H1 (cell line): ENCODE results near the gene PVR. TPM values are rescaled to one million over a fixed set of nuclear protein-coding genes. Genes with fewer than 3 reads are reported as not detected.

Source experiments
- CTCF ChIA-PET: fragments of 300-600 bp; sonication (Branson Sonifier 250); formaldehyde crosslinking; loops from one replicate; lab custom pipeline; 2021; ENCODE audit not compliant: partially characterized antibody; lab: Charles Lee
- POLR2A ChIA-PET: fragments of 300-600 bp; sonication (Branson Sonifier 250); formaldehyde crosslinking; loops from one replicate; lab custom pipeline; 2021; ENCODE audit warnings: inconsistent platforms; ENCODE audit not compliant: partially characterized antibody; lab: Charles Lee
- DNase-seq, 2 experiments: peaks; one replicate each; pipeline versions ENCODE4 v3.0.0 to v3.0.0-alpha.2; 2010 to 2022; ENCODE audit warnings: low spot score in 2 of 2, low read depth in 1 of 2, mixed read lengths in 1 of 2
- FAIRE-seq: peaks from 2 replicates; lab custom pipeline; 2011; peaks lifted over from hg19 to GRCh38; lab: Jason Lieb, UNC
- H2AFZ ChIP-seq: 2 replicates; pipeline ENCODE4 v1.8.1; 2012; ENCODE audit warnings: low read length, inconsistent platforms
- H2AK5ac ChIP-seq: 2 replicates; pipeline ENCODE4 v1.6.1; 2013; ENCODE audit warnings: low read depth, low read length
- H2BK120ac ChIP-seq: replicated peaks from 2 replicates; pipeline ENCODE3; 2013; ENCODE audit warnings: low read depth, low read length, inconsistent platforms
- H2BK12ac ChIP-seq: 2 replicates; pipeline ENCODE4 v1.6.1; 2013; ENCODE audit warnings: low read depth, low read length
- H2BK15ac ChIP-seq: 2 replicates; pipeline ENCODE4 v1.6.1; 2013; ENCODE audit warnings: low read length
- H2BK20ac ChIP-seq: 2 replicates; pipeline ENCODE4 v1.6.1; 2013; ENCODE audit warnings: low read length
- H2BK5ac ChIP-seq: 2 replicates; pipeline ENCODE4 v1.6.1; 2013; ENCODE audit warnings: low read depth, low read length
- H3K14ac ChIP-seq: 2 replicates; pipeline ENCODE4 v1.6.1; 2013; ENCODE audit warnings: inconsistent platforms; ENCODE audit not compliant: insufficient read length
- H3K18ac ChIP-seq: 2 replicates; pipeline ENCODE4 v1.6.1; 2013; ENCODE audit warnings: low read length; ENCODE audit errors: extremely low read depth
- H3K23ac ChIP-seq: 2 replicates; pipeline ENCODE4 v1.6.1; 2013; ENCODE audit warnings: inconsistent platforms; ENCODE audit not compliant: insufficient read length
- H3K23me2 ChIP-seq: 2 replicates; pipeline ENCODE4 v1.6.1; 2013; ENCODE audit warnings: low read depth, low read length
- H3K27ac ChIP-seq: 2 replicates; pipeline ENCODE4 v1.6.1; 2011; ENCODE audit warnings: low read depth, low read length, inconsistent platforms
- H3K27me3 ChIP-seq, 4 experiments: replicated peaks in 1 of 4; 1 replicate in 1 of 4; 2 replicates in 3 of 4; pipeline versions ENCODE4 v1.6.1 to v1.8.1; 2011 to 2013; ENCODE audit warnings: low read length in 3 of 4, mild to moderate bottlenecking in 3 of 4, inconsistent platforms in 2 of 4, mixed read lengths in 2 of 4, moderate library complexity in 1 of 4; ENCODE audit not compliant: control insufficient read depth in 3 of 4, insufficient read depth in 3 of 4; ENCODE audit errors: extremely low read depth in 1 of 4
- H3K36me3 ChIP-seq, 4 experiments: 2 replicates each; pipeline versions ENCODE4 v1.6.1 to v1.8.1; 2011 to 2013; ENCODE audit warnings: mild to moderate bottlenecking in 4 of 4, low read length in 3 of 4, moderate library complexity in 2 of 4, control low read depth in 1 of 4, inconsistent platforms in 1 of 4; ENCODE audit not compliant: insufficient read depth in 4 of 4, control insufficient read depth in 2 of 4
- H3K4ac ChIP-seq: replicated peaks from 2 replicates; pipeline ENCODE3; 2013; ENCODE audit warnings: low read length, low read depth, mixed read lengths, inconsistent platforms; ENCODE audit not compliant: insufficient read length
- H3K4me1 ChIP-seq, 4 experiments: replicated peaks in 1 of 4; 1 replicate in 1 of 4; 2 replicates in 3 of 4; pipeline versions ENCODE4 v1.6.1 to v1.8.1; 2011 to 2013; ENCODE audit warnings: low read length in 3 of 4, inconsistent platforms in 2 of 4, mixed read lengths in 1 of 4; ENCODE audit not compliant: insufficient read depth in 4 of 4, control insufficient read depth in 3 of 4
- H3K4me2 ChIP-seq, 2 experiments: 2 replicates each; pipeline versions ENCODE4 v1.6.1 to v1.8.1; 2011 to 2013; ENCODE audit warnings: low read depth in 2 of 2, low read length in 2 of 2, control low read depth in 1 of 2, inconsistent platforms in 1 of 2, mild to moderate bottlenecking in 1 of 2; ENCODE audit not compliant: insufficient read depth in 1 of 2
- H3K4me3 ChIP-seq, 4 experiments: fragments of 200-600, 300-600 bp in 1 of 4; sonication (generic), shearing (Covaris generic), sonication (Bioruptor Twin) in 1 of 4; 2 replicates each; pipeline versions ENCODE4 v1.5.1 to v1.8.1; 2011 to 2016; ENCODE audit warnings: low read length in 4 of 4, low read depth in 3 of 4, control low read depth in 2 of 4, inconsistent platforms in 2 of 4, mild to moderate bottlenecking in 2 of 4, mixed read lengths in 1 of 4, moderate library complexity in 1 of 4; ENCODE audit not compliant: insufficient read depth in 2 of 4; ENCODE audit errors: extremely low read depth in 1 of 4
- H3K56ac ChIP-seq: replicated peaks from 2 replicates; pipeline ENCODE3; 2013; ENCODE audit warnings: low read depth, mild to moderate bottlenecking, mixed read lengths, low read length, inconsistent platforms; ENCODE audit not compliant: insufficient read length
- H3K79me1 ChIP-seq: 2 replicates; pipeline ENCODE4 v1.6.1; 2013; ENCODE audit warnings: low read depth, low read length, control low read depth
- H3K79me2 ChIP-seq, 2 experiments: 2 replicates each; pipeline versions ENCODE4 v1.6.1 to v1.8.1; 2012 to 2013; ENCODE audit warnings: low read length in 2 of 2, mild to moderate bottlenecking in 2 of 2, inconsistent platforms in 1 of 2; ENCODE audit not compliant: insufficient read depth in 2 of 2, control insufficient read depth in 1 of 2
- H3K9ac ChIP-seq, 4 experiments: replicated peaks in 1 of 4; 1 replicate in 1 of 4; 2 replicates in 3 of 4; pipeline versions ENCODE4 v1.6.1 to v1.8.1; 2011 to 2013; ENCODE audit warnings: low read depth in 3 of 4, low read length in 3 of 4, control low read depth in 2 of 4, mild to moderate bottlenecking in 2 of 4, moderate library complexity in 2 of 4, inconsistent platforms in 1 of 4; ENCODE audit errors: extremely low read depth in 1 of 4
- H3K9me3 ChIP-seq, 2 experiments: 2 replicates each; pipeline versions ENCODE4 v1.6.1 to v1.8.1; 2012 to 2013; ENCODE audit warnings: mild to moderate bottlenecking in 2 of 2, moderate library complexity in 2 of 2, control low read depth in 1 of 2, inconsistent platforms in 1 of 2, low read depth in 1 of 2, low read length in 1 of 2, mixed read lengths in 1 of 2; ENCODE audit not compliant: insufficient read depth in 2 of 2
- H4K20me1 ChIP-seq, 2 experiments: replicated peaks in 1 of 2; 2 replicates each; pipeline versions ENCODE3 to v1.8.1; 2011 to 2013; ENCODE audit warnings: inconsistent platforms in 2 of 2, low read length in 2 of 2, mild to moderate bottlenecking in 1 of 2; ENCODE audit not compliant: insufficient read depth in 2 of 2, control insufficient read depth in 1 of 2
- H4K5ac ChIP-seq: 2 replicates; pipeline ENCODE4 v1.6.1; 2013; ENCODE audit warnings: low read length, low read depth, mixed read lengths, inconsistent platforms; ENCODE audit not compliant: insufficient read length
- H4K8ac ChIP-seq: 2 replicates; pipeline ENCODE4 v1.8.0; 2013; ENCODE audit warnings: mild to moderate bottlenecking, moderate library complexity, low read length, inconsistent platforms; ENCODE audit not compliant: insufficient read depth; ENCODE audit errors: extremely low read depth
- H4K91ac ChIP-seq: replicated peaks from 2 replicates; pipeline ENCODE3; 2013; ENCODE audit warnings: low read length, mixed read lengths, inconsistent platforms; ENCODE audit not compliant: insufficient read length
- TEAD4 ChIP-seq: IDR thresholded peaks from 2 replicates; pipeline ENCODE4 v1.6.1; 2012; ENCODE audit warnings: low read depth, low read length, inconsistent platforms, mixed read lengths
- polyA plus RNA-seq, 7 experiments: library from polyadenylated mRNA; depleted of rRNA in 3 of 7; stranded (reverse) in 5 of 7; unstranded in 2 of 7; fragments of >200 nt in 5 of 7; fragments of 200-250 nt in 2 of 7; gene quantifications; 1 replicate in 5 of 7; 2 replicates in 1 of 7; 4 replicates in 1 of 7; pipeline versions ENCODE4 v1.2.1 to v1.2.3, GENCODE V29; 2011 to 2013; ENCODE audit warnings: missing spikeins in 2 of 7, mixed read lengths in 2 of 7
- total RNA-seq: library from RNA; stranded (reverse); fragmentation: NEBNext Ultra II Directional; extraction: Animal tissue kit (Norgen Biotek cat#: 25700); gene quantifications from 2 replicates; pipeline ENCODE4 v1.2.1, GENCODE V29; 2021

Gene PVR
- total and polyA plus RNA-seq, 2 of the 8 experiments (the other 6 are each of a cell fraction or from before 2014, with no cell fraction given), result 13.3 to 14.8 TPM

DNA sequence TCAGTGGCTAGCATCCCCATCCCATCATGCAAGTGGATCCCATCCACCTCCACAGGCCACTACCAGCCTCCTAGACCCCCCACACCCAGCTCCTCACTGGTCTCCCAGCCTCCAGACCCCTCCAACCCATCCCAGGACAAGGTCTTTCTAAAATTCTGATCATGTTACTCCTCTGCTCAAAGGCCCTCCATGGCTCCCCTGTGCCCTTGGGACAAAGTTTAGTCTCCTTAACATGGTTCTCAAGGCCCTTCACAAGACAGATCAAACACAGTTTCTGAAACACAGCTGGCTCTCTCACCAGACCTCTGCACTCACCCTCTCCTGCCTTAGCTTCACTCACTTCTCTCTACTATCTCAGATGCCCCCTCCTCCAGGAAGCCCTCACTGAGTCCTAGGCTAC, 36.8 kb downstream of the PVR start:
- H2BK15ac ChIP-seq, result no peak overlapping the region
- no peak overlapping the region for H2BK120ac ChIP-seq
- H4K91ac ChIP-seq, result no peak overlapping the region
- no peaks in the 10 kb centered on the region for H3K36me3 ChIP-seq
- H3K27me3 ChIP-seq, result no peaks in the 10 kb centered on the region
- DNase-seq (no peak), FAIRE-seq (no peak)
- H2AK5ac ChIP-seq, result no peak overlapping the region
- H4K5ac ChIP-seq, result no peak overlapping the region
- no peaks in the 10 kb centered on the region; a peak in 1 of 7 replicates for H3K4me1 ChIP-seq
- H3K79me2 ChIP-seq, result no peaks in the 10 kb centered on the region
- no peak overlapping the region for H3K4ac ChIP-seq
- no peak overlapping the region for H4K8ac ChIP-seq
- no peak overlapping the region for H3K23ac ChIP-seq
- CTCF ChIA-PET, result interaction anchor here (0.7 to 2.0 kb wide), 3 partner anchors 9 to 94 kb away, joined by 3 to 6 read pairs (median 3); no protein-coding TSS in a partner anchor
- no peak overlapping the region for H3K27ac ChIP-seq
- H2AFZ ChIP-seq, result no peak overlapping the region
- H2BK12ac ChIP-seq, result no peak overlapping the region
- H3K79me1 ChIP-seq, result no peaks in the 10 kb centered on the region; the same call in 1 of the 2 replicates
- no peak overlapping the region for H3K56ac ChIP-seq
- no peaks in the 10 kb centered on the region for H4K20me1 ChIP-seq
- no peak overlapping the region for H3K4me3 ChIP-seq
- H3K18ac ChIP-seq, result no peak overlapping the region
- no peak overlapping the region for H3K9ac ChIP-seq
- no peak overlapping the region for H3K4me2 ChIP-seq
- no peak overlapping the region for H2BK5ac ChIP-seq
- POLR2A ChIA-PET, result no interaction called here
- no peak overlapping the region for H3K14ac ChIP-seq
- no peaks in the 10 kb centered on the region for H3K9me3 ChIP-seq
- H3K23me2 ChIP-seq, result no peaks in the 10 kb centered on the region
- no peak overlapping the region for H2BK20ac ChIP-seq
- no peak for TF ChIP-seq TEAD4
